Measurements from ENCODE around the gene CEBPB.

DNA sequence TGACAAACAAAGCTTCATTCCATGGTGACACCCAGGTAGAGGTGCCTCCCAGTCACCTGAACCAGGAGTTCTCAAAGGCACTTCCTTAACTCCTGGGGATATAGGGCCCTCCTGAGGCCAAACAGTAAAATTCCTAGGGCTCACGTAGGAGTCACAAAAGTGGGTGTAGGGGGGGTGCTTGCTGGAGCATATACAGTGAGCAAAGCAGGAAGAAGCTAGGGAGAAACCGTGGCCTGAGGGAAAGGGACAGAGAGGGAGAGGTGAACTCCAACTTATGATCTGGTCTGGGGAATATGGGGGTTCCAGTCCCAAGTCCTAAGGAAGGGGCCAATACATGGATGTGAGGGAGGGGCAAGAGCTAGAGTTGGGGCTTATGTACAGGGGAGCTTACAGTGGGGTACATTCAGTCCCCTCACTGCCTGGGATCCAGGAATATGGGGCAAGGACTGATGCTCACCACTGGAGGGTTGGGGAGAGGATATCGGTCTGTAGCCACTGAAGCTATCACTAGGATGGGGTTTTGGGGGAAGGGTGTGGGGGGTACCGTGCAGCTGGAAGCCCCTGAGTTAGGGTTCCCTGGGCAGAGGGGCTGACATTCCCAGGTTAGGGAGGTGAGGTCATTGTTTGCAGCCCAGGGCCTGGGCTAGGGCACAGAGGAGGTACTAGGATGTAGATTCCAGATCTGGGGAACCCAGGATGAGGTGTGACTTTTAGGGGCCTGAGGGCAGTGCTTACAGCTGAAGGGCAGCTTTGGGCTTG lies 38.1 kb upstream of the CEBPB start:
- TF ChIP-seq, protein P1, sequence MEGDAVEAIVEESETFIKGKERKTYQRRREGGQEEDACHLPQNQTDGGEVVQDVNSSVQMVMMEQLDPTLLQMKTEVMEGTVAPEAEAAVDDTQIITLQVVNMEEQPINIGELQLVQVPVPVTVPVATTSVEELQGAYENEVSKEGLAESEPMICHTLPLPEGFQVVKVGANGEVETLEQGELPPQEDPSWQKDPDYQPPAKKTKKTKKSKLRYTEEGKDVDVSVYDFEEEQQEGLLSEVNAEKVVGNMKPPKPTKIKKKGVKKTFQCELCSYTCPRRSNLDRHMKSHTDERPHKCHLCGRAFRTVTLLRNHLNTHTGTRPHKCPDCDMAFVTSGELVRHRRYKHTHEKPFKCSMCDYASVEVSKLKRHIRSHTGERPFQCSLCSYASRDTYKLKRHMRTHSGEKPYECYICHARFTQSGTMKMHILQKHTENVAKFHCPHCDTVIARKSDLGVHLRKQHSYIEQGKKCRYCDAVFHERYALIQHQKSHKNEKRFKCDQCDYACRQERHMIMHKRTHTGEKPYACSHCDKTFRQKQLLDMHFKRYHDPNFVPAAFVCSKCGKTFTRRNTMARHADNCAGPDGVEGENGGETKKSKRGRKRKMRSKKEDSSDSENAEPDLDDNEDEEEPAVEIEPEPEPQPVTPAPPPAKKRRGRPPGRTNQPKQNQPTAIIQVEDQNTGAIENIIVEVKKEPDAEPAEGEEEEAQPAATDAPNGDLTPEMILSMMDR (IDR thresholded peaks at IDR 0.05) = peak in 3 of 7 experiments; percentile 29 to 42 (median 35)
- TF ChIP-seq POLR2A (IDR thresholded peaks at IDR 0.05) = no peak

All from body of pancreas (tissue), 4 donors.